T-helper 2 cell treated with Interferon-gamma antibody and Interleukin-4, amounts not matched to agents 5 μg/mL and 100 μg/mL, for 36 hours (primary cell): ENCODE data around the gene ILDR2.
"Not testable (repeated sequence)": the region's sequence is repeated elsewhere in the genome, so short reads cannot be mapped to it uniquely, and the experiment has no call there.

Experiments used
- DNase-seq: peaks from one replicate; pipeline ENCODE4 v3.0.0; 2021; ENCODE audit warnings: low spot score
- H3K27ac Mint-ChIP-seq: one replicate; pipeline ENCODE4 v1.8.0; 2021; ENCODE audit warnings: mild to moderate bottlenecking, mixed read lengths
- H3K27me3 Mint-ChIP-seq: one replicate; pipeline ENCODE4 v1.8.0; 2021; ENCODE audit warnings: low read depth, mixed read lengths
- H3K36me3 Mint-ChIP-seq: one replicate; pipeline ENCODE4 v1.8.0; 2021; ENCODE audit warnings: low read depth, mixed read lengths
- H3K4me1 Mint-ChIP-seq: one replicate; pipeline ENCODE4 v1.8.0; 2021; ENCODE audit warnings: low read depth, mixed read lengths
- H3K4me3 Mint-ChIP-seq: one replicate; pipeline ENCODE4 v1.8.0; 2022; ENCODE audit warnings: mild to moderate bottlenecking, moderate library complexity, mixed read lengths
- H3K9me3 Mint-ChIP-seq: one replicate; pipeline ENCODE4 v1.8.0; 2021; ENCODE audit warnings: mixed read lengths

Gene ILDR2

GRCh38 chr1:166906647-166907046 lies 68.7 kb downstream of the ILDR2 start:
- Mint-ChIP-seq H3K27me3 (peaks cover 9% of the 10 kb centered on the region), H3K4me1 (peaks cover 42% of the 10 kb centered on the region), H3K27ac (no peak overlapping the region)

GRCh38 chr1:166905900-166906299 lies 69.4 kb downstream of the ILDR2 start:
- Mint-ChIP-seq H3K4me1 (peaks cover 39% of the 10 kb centered on the region), H3K27ac (peak overlapping the region; percentile 76), H3K9me3 (peaks cover under 1% of the 10 kb centered on the region), H3K4me3 (peak overlapping the region; percentile 71), H3K27me3 (peaks cover 11% of the 10 kb centered on the region), H3K36me3 (peaks cover 3% of the 10 kb centered on the region)
- peak; percentile 41 for DNase-seq

More at GRCh38 chr1:166906647-166907046, 68.7 kb downstream of the ILDR2 start:
- H3K4me3 Mint-ChIP-seq: peak overlapping the region; percentile 71
- no peak for DNase-seq
- peaks cover 5% of the 10 kb centered on the region for H3K36me3 Mint-ChIP-seq
- peaks cover 7% of the 10 kb centered on the region for H3K9me3 Mint-ChIP-seq

- no peaks in the 10 kb centered on the region for H3K9me3 Mint-ChIP-seq
- no peaks in the 10 kb centered on the region for H3K36me3 Mint-ChIP-seq
- H3K27me3 Mint-ChIP-seq: peaks cover 13% of the 10 kb centered on the region
- H3K4me3 Mint-ChIP-seq: no peak overlapping the region
- no peak overlapping the region for H3K27ac Mint-ChIP-seq
- no peak for DNase-seq
- H3K4me1 Mint-ChIP-seq: peaks cover 34% of the 10 kb centered on the region
These were observed 70.2 kb downstream of the ILDR2 start for GRCh38 chr1:166905136-166905535.

- no peak for DNase-seq
- peaks cover 22% of the 10 kb centered on the region for H3K27me3 Mint-ChIP-seq
- no peak overlapping the region for H3K4me3 Mint-ChIP-seq
- no peaks in the 10 kb centered on the region for H3K36me3 Mint-ChIP-seq
- peaks cover 4% of the 10 kb centered on the region for H3K9me3 Mint-ChIP-seq
- peaks cover 34% of the 10 kb centered on the region for H3K4me1 Mint-ChIP-seq
- no peak overlapping the region for H3K27ac Mint-ChIP-seq
These were observed 72.1 kb downstream of the ILDR2 start for GRCh38 chr1:166903232-166903631.

- no peaks in the 10 kb centered on the region for H3K36me3 Mint-ChIP-seq
- H3K27me3 Mint-ChIP-seq: peaks cover 22% of the 10 kb centered on the region
- peaks cover 31% of the 10 kb centered on the region for H3K4me1 Mint-ChIP-seq
- H3K27ac Mint-ChIP-seq: no peak overlapping the region
- no peak overlapping the region for H3K4me3 Mint-ChIP-seq
- peaks cover 8% of the 10 kb centered on the region for H3K9me3 Mint-ChIP-seq
- no peak for DNase-seq
These were observed 73.1 kb downstream of the ILDR2 start for GRCh38 chr1:166902279-166902678.

GRCh38 chr1:166900987-166901386 lies 74.4 kb downstream of the ILDR2 start:
- H3K27me3 Mint-ChIP-seq: peaks cover 28% of the 10 kb centered on the region
- no peak overlapping the region for H3K4me3 Mint-ChIP-seq
- DNase-seq: no peak
- H3K36me3 Mint-ChIP-seq: peaks cover 3% of the 10 kb centered on the region
- H3K9me3 Mint-ChIP-seq: peaks cover 15% of the 10 kb centered on the region
- peaks cover 21% of the 10 kb centered on the region for H3K4me1 Mint-ChIP-seq
- H3K27ac Mint-ChIP-seq: no peak overlapping the region

- Mint-ChIP-seq H3K4me1 (peaks cover 10% of the 10 kb centered on the region), H3K27ac (no peak overlapping the region), H3K4me3 (no peak overlapping the region), H3K27me3 (peaks cover 35% of the 10 kb centered on the region), H3K36me3 (peaks cover 3% of the 10 kb centered on the region), H3K9me3 (peaks cover 17% of the 10 kb centered on the region)
- DNase-seq: no peak
These were observed 75.6 kb downstream of the ILDR2 start for GRCh38 chr1:166899769-166900168.

GRCh38 chr1:166895766-166896165 lies 79.6 kb downstream of the ILDR2 start:
- Mint-ChIP-seq H3K4me3 (no peak overlapping the region), H3K4me1 (peaks cover 1% of the 10 kb centered on the region), H3K36me3 (peaks cover 3% of the 10 kb centered on the region), H3K27me3 (peaks cover 49% of the 10 kb centered on the region), H3K27ac (no peak overlapping the region), H3K9me3 (peaks cover 17% of the 10 kb centered on the region)
- DNase-seq: no peak

GRCh38 chr1:166889776-166890175 lies 85.6 kb downstream of the ILDR2 start:
- Mint-ChIP-seq H3K36me3 (no peaks in the 10 kb centered on the region), H3K4me3 (no peak overlapping the region), H3K27me3 (peaks cover 54% of the 10 kb centered on the region), H3K27ac (no peak overlapping the region), H3K9me3 (no peaks in the 10 kb centered on the region), H3K4me1 (peaks cover 15% of the 10 kb centered on the region)
- no peak for DNase-seq

GRCh38 chr1:166888373-166889111 lies 86.8 kb downstream of the ILDR2 start:
- Mint-ChIP-seq H3K4me1 (peaks cover 23% of the 10 kb centered on the region), H3K4me3 (no peak overlapping the region), H3K27me3 (peaks cover 47% of the 10 kb centered on the region), H3K9me3 (no peaks in the 10 kb centered on the region), H3K27ac (no peak overlapping the region), H3K36me3 (no peaks in the 10 kb centered on the region)
- no peak for DNase-seq

- Mint-ChIP-seq H3K9me3 (no peaks in the 10 kb centered on the region), H3K4me1 (peaks cover 20% of the 10 kb centered on the region), H3K36me3 (no peaks in the 10 kb centered on the region), H3K27me3 (peaks cover 42% of the 10 kb centered on the region), H3K27ac (no peak overlapping the region), H3K4me3 (no peak overlapping the region)
- DNase-seq: no peak
These were observed 90.4 kb downstream of the ILDR2 start for GRCh38 chr1:166884971-166885370.

- H3K27me3 Mint-ChIP-seq: peaks cover 35% of the 10 kb centered on the region
- DNase-seq: no peak
- H3K27ac Mint-ChIP-seq: no peak overlapping the region
- H3K9me3 Mint-ChIP-seq: no peaks in the 10 kb centered on the region
- no peaks in the 10 kb centered on the region for H3K36me3 Mint-ChIP-seq
- peaks cover 16% of the 10 kb centered on the region for H3K4me1 Mint-ChIP-seq
- peak overlapping the region; percentile 54 for H3K4me3 Mint-ChIP-seq
These were observed 91.2 kb downstream of the ILDR2 start for GRCh38 chr1:166884040-166884642.

GRCh38 chr1:166882893-166883292 lies 92.4 kb downstream of the ILDR2 start:
- peaks cover 16% of the 10 kb centered on the region for H3K4me1 Mint-ChIP-seq
- no peak overlapping the region for H3K27ac Mint-ChIP-seq
- H3K27me3 Mint-ChIP-seq: peaks cover 22% of the 10 kb centered on the region
- no peaks in the 10 kb centered on the region for H3K36me3 Mint-ChIP-seq
- no peaks in the 10 kb centered on the region for H3K9me3 Mint-ChIP-seq
- no peak for DNase-seq
- no peak overlapping the region for H3K4me3 Mint-ChIP-seq

GRCh38 chr1:166878173-166878917 lies 97.0 kb downstream of the ILDR2 start:
- not testable (repeated sequence) for H3K27ac Mint-ChIP-seq, H3K9me3 Mint-ChIP-seq, H3K4me3 Mint-ChIP-seq, DNase-seq
- Mint-ChIP-seq H3K27me3 (peaks cover 13% of the 10 kb centered on the region), H3K4me1 (peaks cover 34% of the 10 kb centered on the region), H3K36me3 (peaks cover 10% of the 10 kb centered on the region)
